ENCODE results near the gene FAXDC2. TPM values are rescaled to one million over a fixed set of nuclear protein-coding genes. Genes with fewer than 3 reads are reported as not detected.

FAXDC2 gene, protein sequence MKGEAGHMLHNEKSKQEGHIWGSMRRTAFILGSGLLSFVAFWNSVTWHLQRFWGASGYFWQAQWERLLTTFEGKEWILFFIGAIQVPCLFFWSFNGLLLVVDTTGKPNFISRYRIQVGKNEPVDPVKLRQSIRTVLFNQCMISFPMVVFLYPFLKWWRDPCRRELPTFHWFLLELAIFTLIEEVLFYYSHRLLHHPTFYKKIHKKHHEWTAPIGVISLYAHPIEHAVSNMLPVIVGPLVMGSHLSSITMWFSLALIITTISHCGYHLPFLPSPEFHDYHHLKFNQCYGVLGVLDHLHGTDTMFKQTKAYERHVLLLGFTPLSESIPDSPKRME
- polyA plus RNA-seq (2013, experiment 1 of 2; ENCODE audit: insufficient read length), result 2.1 TPM
- 3.1 TPM for polyA plus RNA-seq (2013, experiment 2 of 2; ENCODE audit: insufficient read length)

- peak; percentile 71 for DNase-seq
Measured at GRCh38 chr5:154850255-154851062, at the start of gene FAXDC2. FAXDC2 (minus strand) TSS chr5:154850603; CDS start chr5:154838178, 12,425 bp downstream.

DNA sequence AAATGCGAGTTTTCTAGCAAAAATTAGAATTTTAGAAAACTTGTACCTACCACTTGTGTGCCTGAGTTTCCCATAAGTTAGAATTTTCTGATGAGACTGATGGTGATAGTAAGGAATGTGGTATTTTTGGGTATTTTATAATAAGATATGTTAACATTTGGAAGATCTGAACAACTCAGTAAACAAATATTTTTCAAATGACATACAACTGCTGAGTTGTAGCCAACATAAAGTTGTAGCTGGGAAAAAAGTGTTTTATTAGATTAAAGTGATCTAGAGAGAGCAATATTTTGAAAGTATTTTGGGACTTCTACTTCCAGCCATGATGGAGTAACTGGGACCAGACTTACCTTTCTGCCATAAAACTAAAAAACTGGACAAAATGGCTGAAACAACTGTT lies 49.7 kb upstream of the FAXDC2 start:
- no peak for DNase-seq

- DNase-seq, result no peak
Measured at GRCh38 chr5:154899151-154899816, 48.9 kb upstream of the FAXDC2 start.

GRCh38 chr5:154898210-154898609 lies 47.8 kb upstream of the FAXDC2 start:
- DNase-seq, result no peak

DNA sequence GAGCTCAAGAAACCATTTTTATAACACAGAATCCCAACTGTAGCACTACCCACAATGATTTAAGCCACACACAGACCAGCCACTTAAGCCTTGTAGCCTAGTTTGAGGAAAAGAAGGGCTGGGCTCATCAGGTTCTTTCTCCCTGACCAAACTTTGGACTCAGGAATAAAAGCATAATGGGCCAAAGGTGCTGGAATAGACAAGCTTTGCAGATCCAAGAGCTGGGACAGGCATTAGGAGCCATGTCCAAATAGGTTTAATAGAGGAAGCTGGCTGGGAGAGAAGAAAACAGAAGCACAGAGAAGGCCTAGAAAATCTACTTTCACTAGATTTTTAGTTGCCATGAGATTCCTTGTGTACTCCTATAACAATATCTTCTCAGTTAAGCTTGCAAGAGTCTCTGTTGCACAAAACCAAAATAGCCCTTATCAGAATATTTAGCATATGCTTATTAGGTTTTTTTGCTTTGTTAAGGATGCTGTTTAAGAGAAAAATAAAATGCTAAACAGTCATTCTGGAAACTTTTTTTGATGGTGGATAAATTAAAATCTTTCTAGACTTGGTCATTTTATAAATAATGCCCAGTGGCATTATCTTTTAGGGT lies 46.3 kb upstream of the FAXDC2 start:
- DNase-seq, result no peak

GRCh38 chr5:154895606-154896561 lies 45.5 kb upstream of the FAXDC2 start:
- DNase-seq, result no peak

DNA sequence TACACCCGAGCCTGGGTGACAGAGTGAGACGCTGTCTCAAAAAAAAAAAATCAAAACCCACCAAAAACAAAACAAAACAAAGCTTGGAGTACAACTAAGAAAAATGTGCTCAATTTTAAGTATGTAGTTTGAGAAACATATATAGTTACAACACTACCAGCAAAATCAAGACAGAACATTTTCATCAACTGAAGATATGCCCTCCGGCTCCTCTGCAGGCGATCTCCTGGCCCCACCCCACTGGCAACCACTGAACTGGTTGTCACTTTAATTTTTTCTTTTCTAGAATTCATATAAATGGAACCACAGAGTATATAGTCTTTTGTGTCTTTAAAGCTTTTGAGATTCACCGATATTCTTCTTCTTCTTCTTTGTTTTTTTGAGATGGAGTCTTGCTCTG lies 43.0 kb upstream of the FAXDC2 start:
- DNase-seq, result no peak

DNA sequence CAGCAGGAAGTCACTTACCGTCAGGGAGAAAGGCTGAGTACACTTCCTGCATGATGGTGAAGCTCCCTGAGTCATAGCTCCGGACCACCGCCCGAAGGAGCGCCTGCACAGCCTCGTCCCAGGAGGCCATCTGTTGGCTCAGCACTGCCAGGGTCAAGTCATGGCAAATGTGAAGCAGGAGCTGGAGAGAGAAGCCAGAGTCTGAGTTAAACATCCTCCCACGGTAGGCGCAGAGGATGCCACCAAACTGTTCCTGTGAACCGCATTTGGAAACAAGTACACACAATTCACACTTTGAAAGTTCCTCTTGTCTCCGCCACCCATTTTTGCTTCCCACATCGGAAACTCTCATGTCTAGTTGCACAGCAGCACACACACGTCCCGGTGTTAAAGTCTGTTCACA lies 42.0 kb upstream of the FAXDC2 start:
- no peak for DNase-seq

- DNase-seq, result no peak
Measured at GRCh38 chr5:154885439-154885838, 35.0 kb upstream of the FAXDC2 start.

- no peak for DNase-seq
Measured at GRCh38 chr5:154884424-154884823, 34.0 kb upstream of the FAXDC2 start.

- DNase-seq, result no peak
Measured at GRCh38 chr5:154881986-154882385, 31.6 kb upstream of the FAXDC2 start.

DNA sequence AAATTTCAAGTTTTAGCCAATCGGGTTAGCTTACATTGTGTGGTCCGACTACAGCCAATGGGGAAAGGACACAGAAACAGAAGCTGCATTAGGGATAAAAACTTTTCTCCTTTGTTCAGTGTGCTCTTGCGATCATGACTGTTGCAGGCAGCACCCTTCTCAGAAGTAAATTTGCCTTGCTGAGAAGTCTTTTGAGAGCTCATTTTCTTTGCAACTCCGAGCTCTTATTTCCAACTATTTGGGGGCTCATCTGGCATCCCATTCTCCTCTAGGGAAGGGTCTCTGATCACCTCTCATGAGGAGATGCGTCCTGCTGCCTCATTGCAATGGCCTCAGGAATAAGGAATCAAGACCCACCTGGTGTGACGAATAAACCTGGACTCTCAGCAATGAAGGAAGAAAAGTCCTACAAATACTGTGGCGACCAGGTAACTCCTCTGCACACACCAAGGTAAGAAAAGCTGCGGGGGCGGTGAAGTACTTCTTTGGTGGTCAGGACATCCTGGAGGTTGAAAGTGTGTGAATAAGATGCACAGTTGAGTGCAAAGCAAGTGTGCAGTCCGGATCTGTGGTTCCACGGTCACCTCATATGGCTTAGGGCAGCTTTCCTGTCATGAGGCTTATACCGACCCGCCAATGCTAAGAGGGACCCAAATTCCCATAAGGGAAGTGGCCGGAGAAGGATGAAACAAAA lies 28.4 kb upstream of the FAXDC2 start:
- no peak for DNase-seq

GRCh38 chr5:154873791-154874331 lies 23.5 kb upstream of the FAXDC2 start:
- DNase-seq, result no peak

DNA sequence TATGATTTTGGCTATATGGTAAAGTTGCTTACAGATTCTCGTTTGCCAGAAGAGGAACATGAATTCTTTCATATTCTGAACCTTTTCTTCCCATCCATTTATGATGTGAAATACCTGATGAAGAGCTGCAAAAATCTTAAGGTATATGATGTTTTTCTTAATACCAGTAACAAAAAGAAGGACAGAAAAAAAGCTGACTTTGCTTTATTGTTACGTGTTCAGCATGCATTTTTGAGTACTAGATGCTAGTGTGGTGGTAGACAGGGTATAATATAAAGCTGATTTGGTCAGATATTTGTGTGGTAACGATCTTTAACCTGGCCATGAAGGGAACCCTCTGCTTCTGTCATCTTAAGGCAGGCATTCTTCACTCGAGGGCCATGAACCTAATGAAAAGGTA lies 21.3 kb upstream of the FAXDC2 start:
- DNase-seq, result no peak

DNA sequence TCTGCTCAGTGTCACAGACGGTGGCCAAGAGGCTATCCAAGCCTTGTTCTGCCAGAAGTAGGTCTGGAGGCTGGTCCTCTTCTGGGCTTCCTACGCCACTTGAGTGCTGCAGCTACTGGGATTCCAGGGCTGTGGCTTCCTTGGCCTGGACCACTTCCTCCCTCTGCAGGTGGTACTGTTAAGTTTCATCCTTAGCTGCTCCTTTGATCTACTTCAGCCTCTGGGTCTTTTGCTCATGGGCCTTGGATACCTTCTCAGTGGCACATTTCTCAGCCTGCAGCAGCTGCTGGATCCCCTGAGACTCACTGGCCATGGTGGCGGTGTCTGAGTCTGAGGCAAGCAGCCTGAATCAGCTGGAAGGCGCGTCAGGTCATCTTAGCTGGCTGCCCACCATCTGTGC lies 18.3 kb upstream of the FAXDC2 start:
- DNase-seq, result no peak

DNA sequence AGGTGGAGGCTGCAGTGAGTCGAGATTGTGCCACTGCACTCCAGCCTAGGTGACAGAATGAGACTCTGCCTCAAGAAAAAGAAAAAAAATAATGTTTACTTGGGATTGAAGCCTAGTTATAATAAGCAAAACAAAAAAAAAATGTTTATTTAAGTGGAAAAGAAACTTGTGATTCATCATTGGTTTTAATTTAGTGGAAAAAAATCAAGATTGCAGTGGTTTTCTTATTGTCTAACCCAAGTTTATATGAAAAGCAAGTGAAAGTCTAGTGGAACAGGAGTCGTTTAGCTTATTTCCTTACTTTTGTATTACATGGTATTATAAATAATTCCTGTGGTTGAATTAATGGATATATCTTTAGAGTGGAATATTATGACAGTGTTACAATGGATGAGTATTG lies 16.4 kb upstream of the FAXDC2 start:
- DNase-seq, result no peak

- DNase-seq, result no peak
Measured at GRCh38 chr5:154865466-154866184, 15.2 kb upstream of the FAXDC2 start.

DNA sequence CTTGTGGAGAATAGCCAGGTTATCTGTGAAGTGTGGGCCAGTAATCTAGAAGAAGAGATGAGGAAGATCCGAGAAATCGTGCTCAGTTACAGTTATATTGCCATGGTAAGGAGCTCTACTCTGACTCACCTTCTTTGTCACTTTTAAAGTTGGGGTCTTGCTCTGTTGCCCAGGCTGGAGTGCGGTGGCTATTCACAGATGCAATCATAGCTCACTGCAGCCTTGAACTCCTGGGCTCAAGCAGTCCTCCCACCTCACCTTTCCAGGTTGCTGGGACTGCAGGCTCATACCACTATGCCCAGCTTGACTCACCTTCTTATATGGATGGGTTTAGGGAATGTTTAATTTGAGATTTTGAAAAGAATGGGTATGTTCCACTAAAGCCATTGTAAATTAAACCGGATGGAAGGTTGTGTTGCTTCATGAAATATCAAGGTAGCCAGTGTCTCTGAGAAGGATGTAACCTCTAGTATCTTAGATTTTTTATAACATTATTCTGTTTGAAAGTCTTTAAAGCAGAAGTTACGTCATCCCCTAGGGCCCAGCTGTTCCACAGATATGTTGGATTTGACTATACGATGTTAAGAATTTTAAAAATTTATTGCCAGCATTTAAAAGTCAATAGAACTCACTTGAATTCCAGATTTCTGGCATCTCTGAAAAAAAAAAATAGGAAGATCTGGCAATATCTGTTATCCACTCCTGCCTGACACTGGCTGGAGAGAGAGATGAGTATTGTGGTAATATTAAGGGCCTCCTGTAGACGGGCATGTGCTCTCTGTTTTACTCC lies 13.1 kb upstream of the FAXDC2 start:
- DNase-seq, result no peak

DNA sequence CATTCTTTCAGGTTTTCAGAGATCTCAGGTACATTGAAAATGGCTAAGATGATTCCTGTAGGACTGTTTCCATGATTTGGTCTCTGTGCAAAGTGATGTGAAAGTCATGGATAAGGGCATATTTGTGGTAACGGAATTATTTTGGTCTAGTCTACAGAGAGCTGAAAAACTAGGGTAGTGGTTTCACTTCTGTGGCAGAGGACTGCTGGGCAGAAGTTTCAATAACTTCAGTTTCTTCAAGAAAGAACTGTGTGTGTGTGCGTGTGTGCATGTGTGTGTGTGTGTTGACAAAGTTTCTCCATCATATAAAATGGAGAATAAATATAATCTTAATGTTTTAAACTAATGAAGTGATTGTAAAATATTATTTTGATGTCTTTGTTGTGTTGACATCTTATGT lies 12.4 kb upstream of the FAXDC2 start:
- DNase-seq, result no peak

Data from fibroblast of skin of back (primary cell).